ENCODE measurements around the gene AFTPH.

Gene AFTPH

GRCh38 chr2:64632835-64633819, 109.0 kb downstream of the AFTPH start:
- no peak for DNase-seq (ENCODE audit: low read depth)

- no peak for DNase-seq (ENCODE audit: low read depth)
These were observed 110.5 kb downstream of the AFTPH start for GRCh38 chr2:64634345-64635267.

- DNase-seq (ENCODE audit: low read depth), result no peak
These were observed 112.1 kb downstream of the AFTPH start for GRCh38 chr2:64635976-64636911.

GRCh38 chr2:64637000-64637635, 113.0 kb downstream of the AFTPH start:
- DNase-seq (ENCODE audit: low read depth), result no peak

GRCh38 chr2:64637931-64638330, 113.8 kb downstream of the AFTPH start:
- no peak for DNase-seq (ENCODE audit: low read depth)

- no peak for DNase-seq (ENCODE audit: low read depth)
These were observed 114.5 kb downstream of the AFTPH start for GRCh38 chr2:64638502-64639120.

- no peak for DNase-seq (ENCODE audit: low read depth)
These were observed 115.6 kb downstream of the AFTPH start for GRCh38 chr2:64639691-64640090.

GRCh38 chr2:64640153-64641044, 116.3 kb downstream of the AFTPH start:
- DNase-seq (ENCODE audit: low read depth), result no peak

- DNase-seq (ENCODE audit: low read depth), result no peak
These were observed 117.5 kb downstream of the AFTPH start for GRCh38 chr2:64641599-64641998.
